SK-N-SH treated with all-trans-retinoic acid at 6 μM for 48 hours (cell line): ENCODE results near the gene HS3ST3A1.

Source experiments
- BACH2 ChIP-seq: fragments of 250-450 bp; sonication (Bioruptor Pico); IDR thresholded peaks from 2 replicates; pipeline ENCODE4 v1.9.0; 2021; ENCODE audit warnings: mild to moderate bottlenecking, borderline replicate concordance
- CSDC2 ChIP-seq: fragments of 250-450 bp; sonication (Bioruptor Pico); IDR thresholded peaks from 2 replicates; pipeline ENCODE4 v1.5.0; 2020; ENCODE audit warnings: mild to moderate bottlenecking, moderate library complexity
- GLIS3 ChIP-seq: fragments of 250-450 bp; sonication (Bioruptor Pico); IDR thresholded peaks from 2 replicates; pipeline ENCODE4 v1.5.0; 2020; ENCODE audit warnings: mild to moderate bottlenecking, moderate library complexity
- PATZ1 ChIP-seq: fragments of 250-450 bp; sonication (Bioruptor Pico); IDR thresholded peaks from 2 replicates; pipeline ENCODE4 v1.8.0; 2020; ENCODE audit warnings: mild to moderate bottlenecking, moderate library complexity, borderline replicate concordance
- ZFP3 ChIP-seq: fragments of 250-450 bp; sonication (Bioruptor Pico); IDR thresholded peaks from 2 replicates; pipeline ENCODE4 v1.5.0; 2020; ENCODE audit warnings: mild to moderate bottlenecking, moderate library complexity
- ZNF8 ChIP-seq: fragments of 450-650 bp; formaldehyde crosslinking; IDR thresholded peaks from 2 replicates; pipeline ENCODE4 v1.5.0; 2020; ENCODE audit warnings: mild to moderate bottlenecking, moderate library complexity
- TF ChIP-seq, protein P1 (sequence below): fragments of 250-450 bp; sonication (Bioruptor Pico); IDR thresholded peaks from 2 replicates; pipeline ENCODE4 v1.8.0; 2021; ENCODE audit warnings: low read depth, mild to moderate bottlenecking, moderate library complexity, borderline replicate concordance

- TF ChIP-seq ZNF8 (CRISPR knock-in tag) (no peak), GLIS3 (CRISPR knock-in tag) (no peak), CSDC2 (CRISPR knock-in tag) (no peak), BACH2 (CRISPR knock-in tag) (no peak), PATZ1 (CRISPR knock-in tag) (no peak), ZFP3 (CRISPR knock-in tag) (no peak)
- TF ChIP-seq, protein P1, sequence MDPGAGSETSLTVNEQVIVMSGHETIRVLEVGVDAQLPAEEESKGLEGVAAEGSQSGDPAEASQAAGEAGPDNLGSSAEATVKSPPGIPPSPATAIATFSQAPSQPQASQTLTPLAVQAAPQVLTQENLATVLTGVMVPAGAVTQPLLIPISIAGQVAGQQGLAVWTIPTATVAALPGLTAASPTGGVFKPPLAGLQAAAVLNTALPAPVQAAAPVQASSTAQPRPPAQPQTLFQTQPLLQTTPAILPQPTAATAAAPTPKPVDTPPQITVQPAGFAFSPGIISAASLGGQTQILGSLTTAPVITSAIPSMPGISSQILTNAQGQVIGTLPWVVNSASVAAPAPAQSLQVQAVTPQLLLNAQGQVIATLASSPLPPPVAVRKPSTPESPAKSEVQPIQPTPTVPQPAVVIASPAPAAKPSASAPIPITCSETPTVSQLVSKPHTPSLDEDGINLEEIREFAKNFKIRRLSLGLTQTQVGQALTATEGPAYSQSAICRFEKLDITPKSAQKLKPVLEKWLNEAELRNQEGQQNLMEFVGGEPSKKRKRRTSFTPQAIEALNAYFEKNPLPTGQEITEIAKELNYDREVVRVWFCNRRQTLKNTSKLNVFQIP (CRISPR knock-in tag), result no peak
Observed at GRCh38 chr17:13500947-13501346, 100.8 kb downstream of the HS3ST3A1 start.
